ENCODE data around the gene GPR141. TPM values are rescaled to one million over a fixed set of nuclear protein-coding genes. Genes with fewer than 3 reads are reported as not detected.

Gene GPR141
- total RNA-seq, 1 experiment from 2014 or later: not detected

DNA sequence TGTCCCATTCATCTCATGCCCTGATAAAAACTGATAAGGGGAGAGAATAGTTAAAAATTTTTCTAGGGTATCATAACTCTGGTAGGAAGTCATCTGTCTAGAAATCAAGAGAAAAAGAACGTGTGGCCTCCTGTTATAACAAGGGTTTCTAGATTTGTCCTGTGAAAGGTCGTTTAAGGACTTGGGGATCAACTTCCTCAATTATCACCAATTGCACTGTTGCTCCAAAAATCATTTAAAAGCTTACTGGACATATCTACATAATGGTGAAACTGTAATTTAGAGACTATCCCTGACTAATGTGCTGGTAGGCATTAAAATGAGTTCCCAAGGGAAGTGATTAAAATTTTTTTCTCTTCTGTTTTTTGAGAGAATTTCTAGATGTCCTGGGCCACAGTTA is 58.2 kb downstream of the GPR141 start:
- H4K20me1 ChIP-seq (ENCODE audit: low read length): no peaks in the 10 kb centered on the region
- ChIA-PET CTCF (no interaction called here), POLR2A (ENCODE audit: unreplicated experiment) (no interaction called here)
- H3K79me2 ChIP-seq (ENCODE audit: low read length): no peaks in the 10 kb centered on the region
- DNase-seq (no peak), ATAC-seq (no peak)
- H3K9ac ChIP-seq (ENCODE audit: low read length): no peak overlapping the region
- intact Hi-C loops (cut with micrococcal nuclease): no loop called here
- TF ChIP-seq EZH2phosphoT487 (IDR thresholded peaks at IDR 0.05; ENCODE audit: borderline replicate concordance, low read length) (no peak), EZH2 (IDR thresholded peaks at IDR 0.05; ENCODE audit: low read length, unreplicated experiment) (no peak)
- TF ChIP-seq, protein P1, sequence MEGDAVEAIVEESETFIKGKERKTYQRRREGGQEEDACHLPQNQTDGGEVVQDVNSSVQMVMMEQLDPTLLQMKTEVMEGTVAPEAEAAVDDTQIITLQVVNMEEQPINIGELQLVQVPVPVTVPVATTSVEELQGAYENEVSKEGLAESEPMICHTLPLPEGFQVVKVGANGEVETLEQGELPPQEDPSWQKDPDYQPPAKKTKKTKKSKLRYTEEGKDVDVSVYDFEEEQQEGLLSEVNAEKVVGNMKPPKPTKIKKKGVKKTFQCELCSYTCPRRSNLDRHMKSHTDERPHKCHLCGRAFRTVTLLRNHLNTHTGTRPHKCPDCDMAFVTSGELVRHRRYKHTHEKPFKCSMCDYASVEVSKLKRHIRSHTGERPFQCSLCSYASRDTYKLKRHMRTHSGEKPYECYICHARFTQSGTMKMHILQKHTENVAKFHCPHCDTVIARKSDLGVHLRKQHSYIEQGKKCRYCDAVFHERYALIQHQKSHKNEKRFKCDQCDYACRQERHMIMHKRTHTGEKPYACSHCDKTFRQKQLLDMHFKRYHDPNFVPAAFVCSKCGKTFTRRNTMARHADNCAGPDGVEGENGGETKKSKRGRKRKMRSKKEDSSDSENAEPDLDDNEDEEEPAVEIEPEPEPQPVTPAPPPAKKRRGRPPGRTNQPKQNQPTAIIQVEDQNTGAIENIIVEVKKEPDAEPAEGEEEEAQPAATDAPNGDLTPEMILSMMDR (conservative IDR thresholded peaks at IDR 0.05; ENCODE audit: low read depth, low read length): no peak
- H3K27ac ChIP-seq (ENCODE audit: low read length): no peak overlapping the region
- H3K27me3 ChIP-seq (ENCODE audit: low read length): no peaks in the 10 kb centered on the region
- no peaks in the 10 kb centered on the region for H3K36me3 ChIP-seq (ENCODE audit: low read depth, low read length)
- no peaks in the 10 kb centered on the region for H3F3A ChIP-seq (ENCODE audit: low read length, unreplicated experiment)
- no peaks in the 10 kb centered on the region for H3K4me1 ChIP-seq (ENCODE audit: insufficient read depth, low read length)
- H3K4me2 ChIP-seq (ENCODE audit: low read length): no peak overlapping the region
- H3K4me3 ChIP-seq (ENCODE audit: low read length): no peak overlapping the region
- H3K9me2 ChIP-seq (replicated peaks; ENCODE audit: low read length): no peaks in the 10 kb centered on the region
- H3K9me3 ChIP-seq (ENCODE audit: low read length): no peaks in the 10 kb centered on the region
- no peak overlapping the region for H2AFZ ChIP-seq (ENCODE audit: low read length)
- no TSS peak for BruUV-seq (replicated peaks)

DNA sequence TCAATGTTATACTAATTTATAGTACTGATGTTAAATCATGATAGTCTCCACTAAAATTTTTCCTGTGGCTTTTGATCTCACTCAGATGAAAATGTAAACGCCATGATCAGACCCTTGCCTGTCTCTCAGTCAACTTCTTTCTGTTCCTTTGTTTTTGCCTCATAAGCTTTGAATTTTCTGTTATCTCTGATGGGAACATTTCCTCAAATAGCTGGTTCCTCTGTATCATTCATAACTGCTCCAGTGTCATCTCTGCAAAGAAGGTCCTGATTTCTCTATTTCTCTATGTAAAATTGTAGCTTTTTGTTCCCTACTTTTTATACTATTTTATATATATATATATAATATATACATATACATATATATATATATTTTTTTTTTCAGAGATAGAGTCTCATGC is 67.5 kb downstream of the GPR141 start:
- no peak overlapping the region for H2AFZ ChIP-seq (ENCODE audit: low read length)
- H3K36me3 ChIP-seq (ENCODE audit: low read depth, low read length): no peaks in the 10 kb centered on the region
- intact Hi-C loops (cut with micrococcal nuclease): no loop called here
- H4K20me1 ChIP-seq (ENCODE audit: low read length): no peaks in the 10 kb centered on the region
- H3K9ac ChIP-seq (ENCODE audit: low read length): no peak overlapping the region
- no TSS peak for BruUV-seq (replicated peaks)
- no peaks in the 10 kb centered on the region for H3K27me3 ChIP-seq (ENCODE audit: low read length)
- no peaks in the 10 kb centered on the region for H3K79me2 ChIP-seq (ENCODE audit: low read length)
- no peaks in the 10 kb centered on the region for H3K4me1 ChIP-seq (ENCODE audit: insufficient read depth, low read length)
- H3K9me3 ChIP-seq (ENCODE audit: low read length): no peaks in the 10 kb centered on the region
- TF ChIP-seq, protein P1 (conservative IDR thresholded peaks at IDR 0.05; ENCODE audit: low read depth, low read length): no peak
- TF ChIP-seq EZH2phosphoT487 (IDR thresholded peaks at IDR 0.05; ENCODE audit: borderline replicate concordance, low read length) (no peak), EZH2 (IDR thresholded peaks at IDR 0.05; ENCODE audit: low read length, unreplicated experiment) (no peak)
- CTCF ChIA-PET: no interaction called here
- no peaks in the 10 kb centered on the region for H3F3A ChIP-seq (ENCODE audit: low read length, unreplicated experiment)
- H3K27ac ChIP-seq (ENCODE audit: low read length): no peak overlapping the region
- no peak overlapping the region for H3K4me2 ChIP-seq (ENCODE audit: low read length)
- H3K4me3 ChIP-seq (ENCODE audit: low read length): no peak overlapping the region
- DNase-seq (no peak), ATAC-seq (no peak)
- POLR2A ChIA-PET (ENCODE audit: unreplicated experiment): no interaction called here
- H3K9me2 ChIP-seq (replicated peaks; ENCODE audit: low read length): no peaks in the 10 kb centered on the region

DNA sequence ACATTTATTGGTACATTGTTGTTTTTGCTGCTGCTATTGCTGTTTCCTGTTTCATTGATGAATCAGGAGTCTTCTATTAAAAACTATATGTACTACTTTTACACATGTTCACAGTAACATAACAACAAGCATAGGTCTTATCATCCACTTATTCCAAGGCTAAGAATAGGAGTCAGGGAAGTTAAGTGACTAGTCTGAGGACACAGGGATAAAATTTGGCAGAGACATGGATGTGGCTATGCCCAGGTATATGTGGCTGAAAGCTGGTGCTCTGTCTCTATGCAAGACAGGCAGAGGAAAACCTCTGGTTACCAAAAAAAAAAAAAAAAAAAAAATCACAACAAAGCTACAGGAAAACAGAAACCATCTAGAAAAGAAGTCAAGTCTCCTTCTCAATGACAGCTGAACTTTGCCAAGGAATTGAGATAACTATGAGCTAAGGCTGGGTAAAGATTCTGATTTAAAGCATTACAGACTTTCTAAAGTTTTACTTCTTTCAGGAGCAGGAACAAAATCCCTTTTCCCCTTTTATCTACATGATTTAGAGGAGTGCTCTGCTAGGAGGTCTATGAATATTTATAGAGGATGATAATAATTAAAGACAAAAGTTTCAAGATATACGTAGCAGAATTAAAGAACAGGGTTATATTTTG is 70.0 kb downstream of the GPR141 start:
- CTCF ChIA-PET: no interaction called here
- ATAC-seq: no peak

More for the DNA sequence above, 70.0 kb downstream of the GPR141 start:
- Histone ChIP-seq H3K27ac (ENCODE audit: low read length) (no peak overlapping the region), H3K4me1 (ENCODE audit: insufficient read depth, low read length) (no peaks in the 10 kb centered on the region), H2AFZ (ENCODE audit: low read length) (no peak overlapping the region), H4K20me1 (ENCODE audit: low read length) (no peaks in the 10 kb centered on the region), H3K9ac (ENCODE audit: low read length) (no peak overlapping the region), H3K4me2 (ENCODE audit: low read length) (no peak overlapping the region), H3K9me3 (ENCODE audit: low read length) (no peaks in the 10 kb centered on the region), H3K27me3 (ENCODE audit: low read length) (no peaks in the 10 kb centered on the region), H3F3A (ENCODE audit: low read length, unreplicated experiment) (no peaks in the 10 kb centered on the region), H3K9me2 (replicated peaks; ENCODE audit: low read length) (no peaks in the 10 kb centered on the region), H3K36me3 (ENCODE audit: low read depth, low read length) (no peaks in the 10 kb centered on the region), H3K4me3 (ENCODE audit: low read length) (no peak overlapping the region), H3K79me2 (ENCODE audit: low read length) (no peaks in the 10 kb centered on the region)
- BruUV-seq (replicated peaks): no TSS peak
- intact Hi-C loops (cut with micrococcal nuclease): no loop called here
- no peak for TF ChIP-seq EZH2 (IDR thresholded peaks at IDR 0.05; ENCODE audit: low read length, unreplicated experiment)
- no peak for TF ChIP-seq EZH2phosphoT487 (IDR thresholded peaks at IDR 0.05; ENCODE audit: borderline replicate concordance, low read length)
- TF ChIP-seq, protein P1 (conservative IDR thresholded peaks at IDR 0.05; ENCODE audit: low read depth, low read length): no peak
- POLR2A ChIA-PET (ENCODE audit: unreplicated experiment): no interaction called here
- no peak for DNase-seq
